T-helper 2 cell treated with Interferon-gamma antibody and Interleukin-4, amounts not matched to agents 100 ng/mL and 5 ng/mL, for 36 hours (primary cell): ENCODE results near the gene OPA3. TPM values are rescaled to one million over a fixed set of nuclear protein-coding genes. Genes with fewer than 3 reads are reported as not detected.

Experiments used
- intact Hi-C: fragments of 100-400 bp; cut with micrococcal nuclease; formaldehyde crosslinking; loops from one replicate; pipeline ENCODE4 v1.15.1; 2023
- total RNA-seq: library from RNA; stranded (reverse); gene quantifications from 2 replicates; pipeline ENCODE4 v1.2.3, GENCODE V29; 2022

The OPA3 gene
- total RNA-seq, 1 donor from 2014 or later, result 15.7 TPM

DNA sequence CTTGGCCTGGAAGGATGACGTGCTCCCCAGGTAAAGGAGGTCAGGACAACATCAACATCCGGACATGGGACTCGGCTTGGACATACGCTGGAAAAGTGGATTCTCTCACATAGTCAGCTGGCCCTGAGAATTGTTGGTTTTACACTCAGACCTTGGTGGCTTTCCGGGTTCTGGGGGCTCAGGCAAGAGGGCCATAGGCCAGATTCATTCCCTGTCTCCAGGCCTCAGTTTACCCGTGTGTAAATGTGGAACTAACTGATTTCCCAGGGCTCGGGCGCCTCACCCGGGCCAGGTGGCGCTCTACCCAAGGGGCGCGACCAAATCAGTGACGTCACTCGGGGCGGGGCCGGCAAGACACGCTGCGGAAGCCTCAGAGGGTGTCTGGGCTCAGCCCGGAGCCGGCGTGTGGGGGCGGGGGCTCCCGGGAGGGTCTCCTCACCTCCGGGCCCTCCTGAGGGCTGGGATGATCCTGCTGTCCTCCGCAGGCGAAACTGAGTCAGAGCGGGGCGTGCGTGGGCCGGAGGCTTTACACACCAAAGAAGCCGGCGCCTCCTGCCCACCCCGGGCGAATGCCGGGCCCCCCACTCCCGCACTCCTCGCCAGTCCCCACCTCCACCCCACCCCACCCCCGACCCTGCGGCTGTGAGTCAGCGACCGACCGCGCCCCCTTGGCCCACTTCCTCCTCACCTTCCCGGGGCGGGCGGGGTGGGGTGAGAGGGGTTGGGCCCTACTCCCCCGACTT lies 78.2 kb downstream of the OPA3 start:
- intact Hi-C loops, result loop anchor here (1.0 to 5.0 kb wide), 7 partner anchors 9 to 754 kb away; partner anchors contain the start of genes QPCTL, RTN2 and SNRPD2

DNA sequence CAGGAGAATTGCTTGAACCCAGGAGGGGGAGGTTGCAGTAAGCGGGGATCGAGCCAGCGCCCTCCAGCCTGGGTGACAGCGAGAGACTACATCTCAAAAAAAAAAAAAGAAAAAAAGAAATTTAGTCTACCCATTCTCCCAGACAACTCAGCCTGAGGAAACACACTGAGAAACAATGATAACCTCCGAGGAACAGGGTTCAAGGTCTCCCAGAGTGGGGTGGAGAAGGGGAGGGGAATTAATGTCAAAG lies 78.7 kb downstream of the OPA3 start:
- intact Hi-C loops, result loop anchor here (1.0 to 5.0 kb wide), 7 partner anchors 9 to 754 kb away; partner anchors contain the start of genes QPCTL, RTN2 and SNRPD2

DNA sequence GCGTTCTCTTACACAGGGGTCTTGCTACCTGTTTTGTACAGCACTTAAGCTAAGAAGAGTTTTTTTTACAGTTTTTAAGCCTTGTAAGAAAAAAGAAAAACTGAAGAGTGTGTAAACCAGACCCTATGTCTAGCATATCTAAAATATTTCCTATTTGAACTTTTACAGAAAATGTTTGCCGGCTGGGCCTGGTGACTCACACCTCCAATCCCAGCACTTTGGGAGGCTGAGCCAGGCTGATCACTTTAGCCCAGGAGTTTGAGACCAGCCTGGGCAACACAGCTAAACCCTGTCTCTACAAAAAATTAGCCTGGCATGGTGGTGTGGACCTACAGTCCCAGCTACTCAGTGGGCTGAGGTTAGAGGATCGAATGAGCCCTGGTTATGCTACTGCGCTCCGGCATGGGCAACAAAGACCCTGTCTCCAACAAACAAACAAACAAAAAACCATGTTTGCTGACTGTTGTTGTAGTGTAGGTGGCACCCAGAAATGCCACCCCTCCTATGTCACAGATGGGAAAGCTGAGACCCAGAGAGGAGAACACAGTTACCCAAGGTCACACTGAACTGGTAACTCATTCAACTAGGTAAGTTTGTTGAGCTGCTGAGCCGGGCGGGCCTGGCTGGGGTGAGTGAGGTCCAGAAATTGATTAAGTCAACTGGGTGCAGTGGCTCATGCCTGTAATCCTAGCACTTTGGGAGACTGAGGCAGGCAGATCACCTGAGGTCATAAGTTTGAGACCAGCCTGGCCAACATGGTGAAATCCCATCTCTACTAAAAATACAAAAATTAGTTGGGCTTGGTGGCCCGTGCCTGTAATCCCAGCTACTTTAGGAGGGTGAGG lies 79.2 kb downstream of the OPA3 start:
- intact Hi-C loops, result loop anchor here (5.0 kb wide), 2 partner anchors 187 to 753 kb away; partner anchors contain the start of genes QPCTL and SNRPD2

DNA sequence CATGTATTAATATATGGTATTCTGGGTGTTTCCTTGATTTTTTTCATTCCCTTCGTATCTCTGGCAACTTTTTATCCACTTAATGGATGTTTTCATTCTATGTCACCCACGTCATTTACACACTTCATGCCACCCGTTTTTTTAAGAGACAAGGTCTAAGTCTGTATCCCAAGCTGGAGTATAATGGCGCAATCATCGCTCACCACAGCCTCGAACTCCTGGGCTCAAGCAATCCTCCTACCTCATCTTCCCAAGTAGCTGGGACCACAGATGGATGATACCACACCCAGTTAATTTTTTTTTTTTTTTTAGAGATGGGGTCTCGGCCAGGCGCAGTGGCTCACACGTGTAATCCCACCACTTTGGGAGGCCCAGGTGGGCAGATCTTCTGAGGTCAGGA lies 80.7 kb downstream of the OPA3 start:
- intact Hi-C loops, result no loop called here

DNA sequence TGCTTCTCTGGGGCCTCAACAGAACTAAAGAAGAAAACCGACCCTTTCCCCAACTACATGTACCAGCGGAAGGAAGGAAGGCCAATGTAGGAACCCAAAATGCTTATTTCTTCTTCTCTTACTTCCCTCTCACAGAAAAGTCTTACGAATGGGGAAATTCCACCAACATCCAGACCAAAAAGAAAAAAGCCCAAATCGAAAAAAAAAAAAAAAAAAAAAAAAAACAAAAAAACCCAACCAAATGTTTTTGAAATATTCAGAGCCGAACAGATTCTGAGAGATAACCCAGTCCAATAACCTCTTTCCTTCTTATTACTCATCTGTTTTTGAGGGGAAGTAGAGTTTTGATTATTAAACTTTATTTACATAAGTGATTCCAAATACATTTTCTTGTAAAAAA lies 82.5 kb downstream of the OPA3 start:
- intact Hi-C loops, result no loop called here

DNA sequence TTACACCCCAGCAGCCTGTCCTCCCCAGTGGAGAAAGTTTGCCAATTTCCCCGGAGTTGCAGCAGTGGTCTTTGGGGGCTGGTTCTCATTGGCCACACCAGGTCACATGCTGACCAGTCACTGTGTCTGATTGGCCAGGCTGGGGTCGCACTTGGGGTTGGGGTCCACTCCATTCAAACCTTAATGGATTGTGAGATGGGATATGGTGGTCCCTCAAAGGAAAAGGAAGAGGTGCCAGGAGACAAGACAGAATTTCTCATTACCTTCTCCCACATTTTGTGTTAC lies 82.9 kb downstream of the OPA3 start:
- intact Hi-C loops, result no loop called here

DNA sequence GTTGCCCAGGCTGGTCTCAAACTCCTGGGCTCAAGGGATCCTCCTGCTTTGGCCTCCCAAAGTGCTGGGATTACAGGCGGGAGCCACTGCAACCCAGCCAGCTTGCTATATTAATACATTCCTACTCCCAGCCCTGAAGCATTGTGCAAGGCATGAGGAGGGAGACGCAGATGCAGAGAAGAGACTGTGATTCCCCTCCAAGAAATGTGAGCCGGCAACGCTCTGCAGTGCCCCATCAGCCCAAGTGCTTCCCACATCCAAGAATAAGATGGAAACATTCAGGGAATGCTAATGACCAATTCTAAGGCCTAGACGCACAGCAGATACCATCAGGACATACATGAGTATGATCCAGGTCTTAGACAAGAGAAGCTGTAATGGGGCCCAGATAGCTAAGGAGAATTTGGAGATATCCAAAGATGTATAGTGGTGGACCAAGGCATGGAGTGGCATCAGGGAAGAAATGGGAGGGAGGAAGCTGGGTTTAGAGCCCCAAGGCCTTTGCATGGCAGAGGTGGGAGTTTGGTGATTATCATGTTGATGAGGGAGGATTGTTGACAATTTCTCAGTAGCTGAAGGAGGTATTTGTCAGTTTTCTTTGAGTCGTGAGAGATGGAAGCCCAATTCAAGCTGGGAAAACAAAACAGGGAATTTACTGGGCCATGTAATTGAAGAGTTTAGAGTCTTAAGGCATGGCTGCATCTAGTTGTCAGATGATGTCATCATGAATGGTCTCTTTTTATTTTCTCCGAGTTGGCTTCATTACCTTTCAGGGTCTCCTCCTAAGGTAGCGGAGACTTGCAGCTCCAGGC lies 83.5 kb downstream of the OPA3 start:
- intact Hi-C loops, result no loop called here

DNA sequence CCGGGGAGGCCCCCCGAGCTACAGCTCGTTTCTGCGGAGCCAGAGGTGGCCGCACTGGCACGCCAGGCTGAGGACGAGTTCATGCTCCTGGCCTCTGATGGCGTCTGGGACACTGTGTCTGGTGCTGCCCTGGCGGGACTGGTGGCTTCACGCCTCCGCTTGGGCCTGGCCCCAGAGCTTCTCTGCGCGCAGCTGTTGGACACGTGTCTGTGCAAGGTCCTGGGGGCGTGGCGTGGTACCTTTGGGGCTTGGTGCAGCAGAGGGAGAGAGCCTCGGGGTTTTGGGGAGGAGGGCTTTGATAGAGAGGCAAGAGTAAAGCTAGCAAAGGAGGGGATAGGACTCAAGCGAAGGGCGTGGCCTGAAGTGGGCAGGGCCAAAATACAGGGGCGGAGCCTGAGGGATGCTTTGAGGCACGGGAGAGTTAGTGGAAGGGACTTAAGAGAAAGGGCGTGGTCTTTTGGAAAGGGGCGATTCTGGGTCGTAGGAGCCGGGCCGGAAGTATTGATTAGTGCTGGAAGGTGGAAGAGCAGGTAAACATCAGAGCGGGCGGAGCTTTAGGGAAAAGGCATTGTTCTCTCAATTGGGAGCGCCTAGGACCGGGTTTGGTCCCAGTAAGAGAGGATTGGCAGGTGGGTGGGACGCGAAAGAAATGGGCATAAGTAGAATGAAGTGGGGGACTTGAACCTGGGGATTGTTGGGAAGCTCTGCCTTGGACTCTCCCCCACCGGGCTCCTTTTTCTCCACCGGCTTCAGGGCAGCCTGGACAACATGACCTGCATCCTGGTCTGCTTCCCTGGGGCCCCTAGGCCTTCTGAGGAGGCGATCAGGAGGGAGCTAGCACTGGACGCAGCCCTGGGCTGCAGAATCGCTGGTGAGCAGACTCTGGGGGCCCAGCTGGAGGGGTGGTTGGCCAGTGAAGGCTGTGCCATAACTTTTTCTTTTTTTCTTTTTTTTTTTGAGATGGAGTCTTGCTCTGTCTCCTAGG lies 85.1 kb downstream of the OPA3 start:
- intact Hi-C loops, result no loop called here

DNA sequence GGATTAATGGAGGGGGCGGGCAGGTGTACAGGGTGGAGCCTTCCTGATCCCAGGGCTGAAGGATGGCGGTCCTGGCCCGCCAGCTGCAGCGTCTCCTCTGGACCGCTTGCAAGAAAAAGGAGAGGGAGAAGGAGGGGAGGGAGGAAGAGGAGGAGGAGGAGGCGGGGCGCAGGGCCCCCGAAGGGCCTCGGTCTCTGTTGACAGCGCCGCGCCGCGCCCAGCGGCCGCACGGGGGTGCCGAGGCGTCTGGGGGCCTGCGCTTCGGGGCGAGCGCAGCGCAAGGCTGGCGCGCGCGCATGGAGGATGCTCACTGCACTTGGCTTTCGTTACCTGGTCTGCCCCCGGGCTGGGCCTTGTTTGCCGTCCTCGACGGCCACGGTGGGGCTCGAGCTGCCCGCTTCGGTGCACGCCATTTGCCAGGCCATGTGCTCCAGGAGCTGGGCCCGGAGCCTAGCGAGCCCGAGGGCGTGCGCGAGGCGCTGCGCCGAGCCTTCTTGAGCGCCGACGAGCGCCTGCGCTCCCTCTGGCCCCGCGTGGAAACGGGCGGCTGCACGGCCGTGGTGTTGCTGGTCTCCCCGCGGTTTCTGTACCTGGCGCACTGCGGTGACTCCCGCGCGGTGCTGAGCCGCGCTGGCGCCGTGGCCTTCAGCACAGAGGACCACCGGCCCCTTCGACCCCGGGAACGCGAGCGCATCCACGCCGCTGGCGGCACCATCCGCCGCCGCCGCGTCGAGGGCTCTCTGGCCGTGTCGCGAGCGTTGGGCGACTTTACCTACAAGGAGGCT lies 86.0 kb downstream of the OPA3 start, which contains the start of gene PPM1N:
PPM1N (plus strand) TSS at position 33 of the 785 bp plus-strand sequence; CDS start at position 63, 30 bp downstream.
- intact Hi-C loops, result no loop called here

DNA sequence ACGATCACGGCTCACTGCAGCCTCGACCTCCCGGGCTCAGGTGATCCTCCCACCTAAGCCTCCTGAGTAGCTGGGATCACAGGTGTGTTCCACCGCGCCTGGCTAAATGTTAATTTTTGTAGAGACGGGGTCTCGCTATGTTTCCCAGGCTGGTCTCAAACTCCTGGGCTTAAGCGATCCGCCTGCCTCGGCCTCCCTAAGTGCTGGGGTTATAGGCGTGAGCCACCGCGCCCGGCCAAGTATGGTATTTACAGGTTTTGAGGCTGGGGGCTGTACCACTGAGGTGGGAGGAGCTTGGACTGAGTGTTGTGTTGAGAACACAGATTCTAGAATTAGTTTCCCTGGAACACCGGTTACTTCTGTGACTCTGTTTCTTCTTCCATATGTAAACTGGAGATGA lies 86.8 kb downstream of the OPA3 start:
- intact Hi-C loops, result loop anchor here (1.0 to 2.0 kb wide), 3 partner anchors 9 to 143 kb away; partner anchors contain the start of gene OPA3

DNA sequence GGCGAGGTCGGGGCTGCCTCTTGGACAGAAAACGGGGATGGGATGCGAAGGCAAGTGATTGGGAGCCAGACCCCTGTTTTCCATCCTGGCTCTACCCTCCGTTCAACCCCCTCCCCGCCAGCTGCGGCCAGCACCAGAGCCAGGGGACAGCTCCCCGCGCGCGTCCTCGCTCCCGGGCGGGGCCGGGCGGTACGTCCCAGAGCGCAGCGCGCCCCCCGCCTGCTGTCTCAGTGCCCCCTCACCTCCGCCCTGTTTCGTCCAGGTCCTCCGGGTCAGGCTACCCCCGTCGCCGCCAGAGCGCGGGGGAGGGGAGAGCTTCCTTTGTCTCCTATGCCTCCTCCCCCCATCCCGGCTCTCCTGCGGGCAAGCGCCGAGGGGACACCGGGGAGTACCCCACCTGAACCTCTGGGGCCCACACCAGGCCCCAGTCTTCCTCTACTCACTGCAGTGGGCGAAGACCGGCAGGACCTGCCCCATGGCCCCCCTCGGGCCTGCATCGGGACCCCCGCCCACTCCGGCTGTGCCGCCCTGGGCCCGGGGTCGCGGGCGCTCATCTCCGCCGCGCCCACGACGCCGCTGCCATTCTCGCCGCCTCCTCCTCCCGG lies 88.2 kb downstream of the OPA3 start:
- intact Hi-C loops, result loop anchor here (2.0 kb wide), 1 partner anchor 144 kb away; no protein-coding TSS in a partner anchor

DNA sequence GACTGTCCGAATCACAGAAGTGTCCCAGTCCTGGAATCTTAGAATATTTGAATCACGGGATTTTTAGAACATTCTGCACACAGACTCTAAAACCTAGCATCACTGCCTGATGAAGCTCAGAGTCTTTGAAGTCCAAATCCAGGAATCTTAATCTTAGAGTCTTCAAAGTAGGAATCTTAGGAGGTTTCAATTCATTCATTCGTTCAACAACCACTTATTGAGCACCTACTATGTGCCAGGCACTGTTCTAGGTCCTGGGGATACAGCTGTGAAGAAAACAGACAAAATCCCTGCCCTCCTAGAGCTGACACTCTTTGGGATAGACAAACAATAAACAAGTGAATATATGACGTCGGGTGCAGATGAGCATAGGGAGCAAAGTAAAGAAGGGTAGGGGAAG lies 89.4 kb downstream of the OPA3 start:
- intact Hi-C loops, result no loop called here

DNA sequence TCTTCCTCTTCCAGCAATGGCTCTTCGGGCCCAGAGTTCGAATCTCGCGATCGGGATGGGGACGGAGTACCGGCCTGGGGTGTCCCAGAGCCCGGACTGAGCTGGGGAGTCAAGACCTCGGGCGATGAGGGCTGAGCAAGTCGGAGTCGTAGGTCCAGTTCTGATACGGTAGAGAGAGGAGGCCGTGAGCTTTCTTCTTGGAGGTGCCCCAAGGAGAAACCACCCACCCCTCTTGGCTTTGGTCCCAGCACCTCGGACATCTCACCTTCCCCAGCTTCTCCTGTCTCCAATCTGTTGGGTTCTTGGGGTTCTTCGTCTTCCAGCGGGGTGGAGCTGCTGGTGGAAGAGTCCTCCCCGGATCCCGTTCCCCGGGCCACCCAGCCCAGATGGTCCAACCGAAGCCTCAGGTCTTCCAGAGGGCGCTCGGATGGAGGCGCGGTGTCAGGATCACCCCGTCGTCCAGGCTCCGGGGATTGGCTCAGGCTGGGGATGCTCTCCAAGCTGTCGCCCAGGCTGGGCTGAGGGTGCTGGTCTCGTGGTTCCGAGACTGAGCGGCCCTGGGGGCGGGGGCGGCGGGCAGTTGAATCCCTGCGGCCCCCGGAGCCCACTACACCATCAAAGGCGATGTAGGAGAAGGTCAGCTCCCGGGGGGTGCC lies 90.2 kb downstream of the OPA3 start:
- intact Hi-C loops, result no loop called here

DNA sequence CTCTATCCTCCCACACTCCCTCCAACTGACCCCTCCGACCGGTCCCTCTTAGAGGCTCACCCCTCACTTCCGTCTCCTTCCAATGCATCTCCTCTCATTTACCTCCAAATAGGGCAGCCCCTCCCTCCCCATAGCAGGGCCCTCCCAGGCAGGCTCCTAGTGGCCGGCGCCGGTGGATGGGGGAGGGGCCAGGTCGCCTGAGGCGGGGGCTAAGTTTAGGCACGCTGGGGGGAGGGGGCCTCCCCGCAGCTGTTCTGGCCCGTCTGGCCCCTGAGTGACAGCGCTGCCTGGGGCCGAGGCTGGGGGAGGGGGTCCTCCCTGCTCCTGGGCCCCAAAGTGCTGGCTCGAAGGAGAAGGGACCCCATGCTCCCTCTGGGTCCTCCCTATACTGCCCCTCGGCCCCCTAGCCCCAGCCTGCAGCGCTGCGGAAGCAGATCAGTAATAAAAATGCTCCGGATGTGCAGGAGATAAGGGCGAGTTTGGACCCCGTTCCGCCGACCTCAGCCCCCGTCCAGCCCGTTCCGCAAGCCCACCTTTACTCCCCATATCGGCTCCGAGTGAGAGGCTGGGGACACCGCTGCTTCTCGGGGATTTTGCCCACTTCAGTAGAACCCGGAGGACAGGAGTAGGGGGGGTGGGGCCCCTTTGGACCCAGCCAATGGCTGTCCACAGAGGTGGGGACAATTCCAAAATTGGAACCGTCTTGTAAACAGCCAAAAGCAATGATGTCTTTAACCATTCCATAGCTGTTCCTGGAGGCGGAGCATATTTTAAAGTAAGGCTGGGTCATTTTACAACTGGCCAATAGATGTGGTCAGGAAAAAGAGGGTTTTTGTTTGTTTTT lies 91.8 kb downstream of the OPA3 start:
- intact Hi-C loops, result loop anchor here (1.0 kb wide), 1 partner anchor 65 kb away; no protein-coding TSS in a partner anchor

DNA sequence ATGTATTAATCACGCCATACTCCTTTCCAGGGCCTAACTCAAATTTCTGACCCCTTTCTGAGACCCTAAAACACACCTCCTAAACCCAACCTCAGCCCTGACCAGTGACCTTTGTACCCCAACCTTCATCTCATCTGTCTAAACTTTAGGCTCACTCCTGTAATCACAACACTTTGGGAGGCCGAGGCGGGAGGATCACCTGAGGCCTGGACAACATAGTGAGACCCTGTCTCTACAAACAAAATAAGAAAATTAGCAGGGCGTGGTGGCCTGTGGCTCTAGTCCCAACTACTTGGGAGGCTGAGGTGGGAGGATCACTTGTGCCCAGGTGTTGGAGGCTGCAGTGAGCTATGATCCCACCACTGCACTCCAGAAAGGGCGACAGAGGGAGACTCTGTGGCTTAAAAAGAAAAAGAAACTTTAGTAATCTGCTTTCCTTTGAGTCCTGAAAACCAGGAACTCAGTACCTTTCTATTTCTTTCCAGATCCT lies 92.4 kb downstream of the OPA3 start:
- intact Hi-C loops, result no loop called here

DNA sequence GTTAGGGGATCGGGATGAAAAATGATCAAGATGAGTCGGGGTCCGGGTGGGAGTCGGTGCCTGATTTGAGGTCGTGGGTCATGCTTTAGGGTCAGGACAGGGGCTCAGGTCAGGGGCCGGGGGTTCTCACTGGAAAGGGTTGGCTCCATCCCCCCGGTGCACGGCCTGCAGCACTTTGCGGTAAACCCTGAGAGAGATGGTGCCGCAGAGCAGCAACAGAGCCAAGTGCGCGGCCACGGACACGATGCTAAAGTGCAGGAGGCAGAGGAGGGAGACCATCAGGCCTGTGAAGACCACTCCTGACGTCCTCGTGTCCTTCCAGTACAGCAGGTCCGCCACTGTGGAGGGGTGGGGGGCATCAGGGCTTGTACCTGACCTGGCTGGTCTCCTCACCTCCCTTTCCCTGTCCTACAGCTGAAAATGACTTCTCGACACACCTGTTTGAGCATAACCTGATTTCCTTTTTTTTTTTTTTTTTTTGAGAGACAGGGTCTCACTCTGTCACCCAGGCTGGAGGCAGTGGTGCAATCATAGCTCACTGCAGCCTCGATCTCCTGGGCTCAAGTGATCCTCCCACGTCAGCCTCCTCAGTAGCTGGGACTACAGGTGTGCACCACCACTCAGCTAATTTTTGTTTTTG lies 95.3 kb downstream of the OPA3 start:
- intact Hi-C loops, result no loop called here

DNA sequence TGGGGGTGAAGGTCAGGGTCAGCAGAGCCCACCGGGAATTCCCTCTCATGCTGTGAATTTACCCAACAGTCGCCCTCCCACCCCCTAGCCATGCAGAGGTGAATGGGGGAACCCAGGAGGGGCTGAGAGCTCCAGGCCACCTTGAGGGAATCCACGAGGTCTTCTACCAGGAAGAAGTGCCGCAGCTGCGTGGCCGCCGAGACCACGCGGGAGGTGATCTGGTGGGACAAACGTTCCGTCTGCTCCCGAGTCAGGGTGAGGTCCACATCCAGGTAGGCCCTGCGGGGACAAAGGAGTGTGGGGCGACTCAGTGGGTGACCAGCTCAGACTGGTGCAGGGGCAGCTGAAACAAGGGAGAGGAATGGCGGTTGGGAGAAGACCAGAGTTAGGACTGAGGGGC lies 95.9 kb downstream of the OPA3 start:
- intact Hi-C loops, result no loop called here
